Measurements from ENCODE around the gene MAP7D1.

MAP7D1 gene

DNA sequence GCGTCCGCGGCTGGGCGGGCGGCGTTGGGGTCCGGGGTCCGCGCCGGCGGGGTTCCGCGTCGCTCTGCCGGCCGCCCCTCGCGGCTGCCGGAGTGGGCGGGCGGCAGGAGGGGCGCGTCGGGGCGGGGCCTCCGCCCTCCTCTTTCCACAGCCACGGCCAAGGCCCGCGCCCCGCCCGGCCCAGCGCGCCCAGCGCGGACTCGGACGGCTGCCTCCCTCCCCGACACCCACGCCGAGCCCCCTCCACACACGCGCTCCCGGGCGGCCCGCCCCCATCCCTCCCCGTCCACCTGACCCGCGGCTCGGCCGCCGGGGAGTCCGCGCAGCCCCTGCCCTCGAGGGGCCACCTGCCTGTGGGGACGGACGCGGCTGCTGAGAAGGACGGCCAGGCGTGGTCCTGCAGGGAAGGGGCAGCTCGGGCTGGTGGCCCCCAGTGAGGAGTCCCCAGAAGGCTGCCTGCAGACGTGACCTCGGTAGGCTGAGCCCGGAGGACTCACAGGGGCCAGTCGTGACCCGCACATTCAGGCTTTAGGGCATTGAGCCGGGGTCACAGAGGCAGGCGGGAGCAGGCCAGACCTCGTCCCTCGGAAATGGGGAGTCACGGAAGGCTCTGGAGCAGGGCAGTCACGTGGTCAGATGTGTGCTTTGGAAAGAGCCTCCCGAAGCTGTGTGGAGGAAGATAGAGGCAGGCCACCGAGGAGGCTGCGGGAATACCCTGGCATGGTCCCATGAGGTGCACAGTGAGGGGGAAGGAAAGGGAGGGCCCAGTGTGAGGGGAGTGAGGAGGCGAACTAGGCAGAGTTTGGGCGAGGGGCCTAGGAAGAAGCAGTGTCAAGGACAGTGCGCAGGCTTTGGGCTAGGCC lies 30.6 kb upstream of the MAP7D1 start, which contains the start of gene COL8A2:
Gene COL8A2 (minus strand): TSS at position 94 of the 863 bp plus-strand sequence. CDS start 24,980 bp downstream, outside the sequence.
- H2AFZ ChIP-seq (ENCODE audit: low read depth, low read length, severe bottlenecking), result no peak within 1 kb of the TSS
- no peak within 1 kb of the TSS for H3K9ac ChIP-seq (ENCODE audit: low read length)
- no peak within 1 kb of the TSS for H3K4me3 ChIP-seq (ENCODE audit: insufficient read depth, low read length, poor library complexity, severe bottlenecking)
- no peak within 1 kb of the TSS for H3K4me2 ChIP-seq (ENCODE audit: low read depth, low read length, poor library complexity, severe bottlenecking)
- no peaks in the 10 kb centered on the region for H3K36me3 ChIP-seq (ENCODE audit: low read length)
- H3K27ac ChIP-seq (ENCODE audit: low read depth, low read length), result no peak within 1 kb of the TSS
- no peaks in the 10 kb centered on the region for H3K79me2 ChIP-seq (ENCODE audit: insufficient read depth, low read length)
- TF ChIP-seq, protein P1, sequence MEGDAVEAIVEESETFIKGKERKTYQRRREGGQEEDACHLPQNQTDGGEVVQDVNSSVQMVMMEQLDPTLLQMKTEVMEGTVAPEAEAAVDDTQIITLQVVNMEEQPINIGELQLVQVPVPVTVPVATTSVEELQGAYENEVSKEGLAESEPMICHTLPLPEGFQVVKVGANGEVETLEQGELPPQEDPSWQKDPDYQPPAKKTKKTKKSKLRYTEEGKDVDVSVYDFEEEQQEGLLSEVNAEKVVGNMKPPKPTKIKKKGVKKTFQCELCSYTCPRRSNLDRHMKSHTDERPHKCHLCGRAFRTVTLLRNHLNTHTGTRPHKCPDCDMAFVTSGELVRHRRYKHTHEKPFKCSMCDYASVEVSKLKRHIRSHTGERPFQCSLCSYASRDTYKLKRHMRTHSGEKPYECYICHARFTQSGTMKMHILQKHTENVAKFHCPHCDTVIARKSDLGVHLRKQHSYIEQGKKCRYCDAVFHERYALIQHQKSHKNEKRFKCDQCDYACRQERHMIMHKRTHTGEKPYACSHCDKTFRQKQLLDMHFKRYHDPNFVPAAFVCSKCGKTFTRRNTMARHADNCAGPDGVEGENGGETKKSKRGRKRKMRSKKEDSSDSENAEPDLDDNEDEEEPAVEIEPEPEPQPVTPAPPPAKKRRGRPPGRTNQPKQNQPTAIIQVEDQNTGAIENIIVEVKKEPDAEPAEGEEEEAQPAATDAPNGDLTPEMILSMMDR (IDR thresholded peaks at IDR 0.05; ENCODE audit: insufficient read depth, low read length, poor library complexity, severe bottlenecking), result no peak
- no peak for TF ChIP-seq EZH2phosphoT487 (conservative IDR thresholded peaks at IDR 0.05; ENCODE audit: low read length)
- no peaks in the 10 kb centered on the region for H3F3A ChIP-seq (ENCODE audit: insufficient read depth)
- no peaks in the 10 kb centered on the region for H4K20me1 ChIP-seq (ENCODE audit: low read depth, low read length)
- no peaks in the 10 kb centered on the region for H3K9me2 ChIP-seq (replicated peaks; ENCODE audit: insufficient read depth, low read length)
- no peaks in the 10 kb centered on the region for H3K9me3 ChIP-seq (ENCODE audit: insufficient read depth, low read length)
- no peaks in the 10 kb centered on the region for H3K27me3 ChIP-seq (ENCODE audit: low read length)

DNA sequence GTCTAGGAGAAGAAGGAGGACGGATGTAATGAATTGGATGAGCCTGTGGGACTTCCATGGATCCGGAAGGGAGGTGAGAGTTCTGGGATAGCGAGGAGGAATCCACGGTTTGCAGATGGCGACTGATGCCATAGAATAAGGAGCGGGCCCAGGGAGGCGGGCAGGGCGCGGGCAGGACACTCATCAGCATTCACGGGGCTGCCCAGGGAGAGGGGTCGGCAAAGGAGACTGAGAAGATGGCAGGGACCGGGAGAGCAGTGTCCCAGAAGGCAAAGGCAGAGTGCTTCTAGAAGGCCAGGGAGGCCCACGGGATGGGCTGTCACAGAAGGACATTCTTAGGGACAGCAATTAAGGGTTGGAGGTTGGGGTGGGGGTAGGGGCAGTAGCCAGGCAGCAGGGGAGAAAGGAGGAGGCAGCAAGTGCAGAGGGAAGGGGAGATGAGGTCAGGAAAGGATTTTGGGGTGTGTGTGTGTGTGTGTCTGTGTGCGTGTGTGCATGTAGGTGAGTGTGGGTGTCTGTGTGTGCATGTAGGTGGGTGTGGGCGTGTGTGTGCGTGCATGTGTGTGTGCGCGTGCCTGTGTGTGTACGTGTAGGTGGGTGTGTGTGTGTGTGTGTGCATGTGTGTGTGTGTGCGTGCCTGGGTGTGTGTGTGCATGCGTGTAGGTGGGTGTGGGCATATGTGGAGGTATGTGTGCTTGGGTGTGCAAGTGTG lies 29.8 kb upstream of the MAP7D1 start:
- Histone ChIP-seq H3K36me3 (ENCODE audit: low read length) (no peaks in the 10 kb centered on the region), H3K4me3 (ENCODE audit: insufficient read depth, low read length, poor library complexity, severe bottlenecking) (no peak overlapping the region), H3K9me3 (ENCODE audit: insufficient read depth, low read length) (no peaks in the 10 kb centered on the region), H4K20me1 (ENCODE audit: low read depth, low read length) (no peaks in the 10 kb centered on the region), H3F3A (ENCODE audit: insufficient read depth) (no peaks in the 10 kb centered on the region), H3K9ac (ENCODE audit: low read length) (no peak overlapping the region), H3K9me2 (replicated peaks; ENCODE audit: insufficient read depth, low read length) (no peaks in the 10 kb centered on the region), H2AFZ (ENCODE audit: low read depth, low read length, severe bottlenecking) (no peak overlapping the region), H3K79me2 (ENCODE audit: insufficient read depth, low read length) (no peaks in the 10 kb centered on the region), H3K27ac (ENCODE audit: low read depth, low read length) (no peak overlapping the region), H3K27me3 (ENCODE audit: low read length) (no peaks in the 10 kb centered on the region), H3K4me2 (ENCODE audit: low read depth, low read length, poor library complexity, severe bottlenecking) (no peak overlapping the region)
- no peak for TF ChIP-seq EZH2phosphoT487 (conservative IDR thresholded peaks at IDR 0.05; ENCODE audit: low read length)
- TF ChIP-seq, protein P1 (IDR thresholded peaks at IDR 0.05; ENCODE audit: insufficient read depth, low read length, poor library complexity, severe bottlenecking), result no peak

DNA sequence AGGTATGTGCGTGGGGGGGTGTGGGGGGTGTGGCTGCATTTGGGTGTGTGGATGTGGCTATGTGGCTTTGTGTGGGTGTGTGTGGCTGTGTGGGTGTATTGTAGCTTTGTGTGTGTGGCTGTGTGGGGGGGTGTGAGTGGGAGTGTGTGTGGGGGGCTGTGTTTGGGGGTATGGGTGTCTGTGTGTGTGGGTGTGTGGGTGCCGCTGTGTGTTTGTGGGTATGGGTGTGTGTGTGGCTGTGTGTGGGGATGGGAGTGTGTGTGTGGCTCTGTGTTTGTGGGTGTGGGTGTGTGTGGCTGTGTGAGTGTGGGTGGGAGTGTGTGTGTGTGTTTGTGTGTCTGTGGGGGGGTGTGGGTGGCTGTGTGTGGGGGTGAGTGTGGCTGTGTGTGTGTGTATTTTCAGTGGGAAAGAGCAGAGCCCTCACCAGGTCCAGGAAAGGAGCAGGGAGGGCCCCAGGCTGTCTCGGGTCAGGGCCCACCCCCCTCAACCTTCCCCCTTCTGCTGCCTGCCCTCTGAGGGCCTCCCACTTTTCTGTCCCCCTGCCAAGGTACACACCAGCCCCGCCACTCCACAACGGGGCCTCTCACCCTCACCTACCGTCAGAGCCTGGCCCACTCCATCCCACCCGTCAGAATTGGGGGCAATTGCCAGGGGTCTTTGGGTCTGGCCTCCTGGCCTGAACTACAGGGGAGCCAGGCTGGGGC lies 29.0 kb upstream of the MAP7D1 start:
- no peak overlapping the region for H3K4me2 ChIP-seq (ENCODE audit: low read depth, low read length, poor library complexity, severe bottlenecking)
- no peaks in the 10 kb centered on the region for H3K9me2 ChIP-seq (replicated peaks; ENCODE audit: insufficient read depth, low read length)
- H4K20me1 ChIP-seq (ENCODE audit: low read depth, low read length), result no peaks in the 10 kb centered on the region
- no peak overlapping the region for H3K27ac ChIP-seq (ENCODE audit: low read depth, low read length)
- no peaks in the 10 kb centered on the region for H3K27me3 ChIP-seq (ENCODE audit: low read length)
- no peak for TF ChIP-seq EZH2phosphoT487 (conservative IDR thresholded peaks at IDR 0.05; ENCODE audit: low read length)
- TF ChIP-seq, protein P1 (IDR thresholded peaks at IDR 0.05; ENCODE audit: insufficient read depth, low read length, poor library complexity, severe bottlenecking), result no peak
- H3F3A ChIP-seq (ENCODE audit: insufficient read depth), result no peaks in the 10 kb centered on the region
- H3K79me2 ChIP-seq (ENCODE audit: insufficient read depth, low read length), result no peaks in the 10 kb centered on the region
- no peak overlapping the region for H3K9ac ChIP-seq (ENCODE audit: low read length)
- no peak overlapping the region for H2AFZ ChIP-seq (ENCODE audit: low read depth, low read length, severe bottlenecking)
- no peaks in the 10 kb centered on the region for H3K9me3 ChIP-seq (ENCODE audit: insufficient read depth, low read length)
- H3K4me3 ChIP-seq (ENCODE audit: insufficient read depth, low read length, poor library complexity, severe bottlenecking), result no peak overlapping the region
- H3K36me3 ChIP-seq (ENCODE audit: low read length), result no peaks in the 10 kb centered on the region

All from SU-DHL-6 (cell line).